Naive thymus-derived CD4-positive, alpha-beta T cell (primary cell): ENCODE measurements around the gene UCN3. TPM values are rescaled to one million over a fixed set of nuclear protein-coding genes. Genes with fewer than 3 reads are reported as not detected.
"Not testable (repeated sequence)": the region's sequence is repeated elsewhere in the genome, so short reads cannot be mapped to it uniquely, and the experiment has no call there.

Experiments used
- ATAC-seq: fragments of 150-1000 bp; cut with Tn5 transposase; 2 replicates; pipeline ENCODE4 v1.10.0; 2021; ENCODE audit warnings: mild to moderate bottlenecking, moderate library complexity
- CTCF ChIA-PET: fragments of 350-600 bp; sonication (Branson Sonifier 250); formaldehyde crosslinking; loops from one replicate; lab custom pipeline; 2021; ENCODE audit warnings: antibody characterized with exemption; lab: Charles Lee
- POLR2A ChIA-PET: fragments of 350-600 bp; sonication (Branson Sonifier 250); formaldehyde crosslinking; loops from one replicate; lab custom pipeline; 2021; ENCODE audit warnings: antibody characterized with exemption, inconsistent platforms; lab: Charles Lee
- DNase-seq, 9 donors: peaks; one replicate each; pipeline versions ENCODE4 v3.0.0 to v3.0.0-alpha.2; 2020 to 2022; ENCODE audit warnings: mixed read lengths in 1 of 9
- H3K27ac ChIP-seq: one replicate; pipeline ENCODE4 v1.7.0; 2013; ENCODE audit warnings: mild to moderate bottlenecking, low read depth, low read length, moderate library complexity
- H3K27me3 ChIP-seq, 2 donors: one replicate each; pipeline ENCODE4 v1.7.0; 2013; ENCODE audit warnings: low read length in 2 of 2, mild to moderate bottlenecking in 2 of 2, moderate library complexity in 2 of 2; ENCODE audit not compliant: control insufficient read depth in 2 of 2, insufficient read depth in 2 of 2
- H3K36me3 ChIP-seq, 3 experiments: 1 replicate in 2 of 3; 2 replicates in 1 of 3; pipeline ENCODE4 v1.7.0; 2013; ENCODE audit warnings: low read length in 3 of 3, mild to moderate bottlenecking in 3 of 3, moderate library complexity in 1 of 3; ENCODE audit not compliant: insufficient read depth in 3 of 3, control insufficient read depth in 2 of 3
- H3K4me1 ChIP-seq, 2 donors: one replicate each; pipeline ENCODE4 v1.7.0; 2013; ENCODE audit warnings: low read length in 2 of 2, mild to moderate bottlenecking in 2 of 2, moderate library complexity in 1 of 2; ENCODE audit not compliant: control insufficient read depth in 2 of 2, insufficient read depth in 2 of 2
- H3K4me3 ChIP-seq: 2 replicates; pipeline ENCODE4 v1.7.0; 2013; ENCODE audit warnings: mild to moderate bottlenecking, low read length
- H3K9me3 ChIP-seq, 3 experiments: 1 replicate in 2 of 3; 2 replicates in 1 of 3; pipeline ENCODE4 v1.7.0; 2013; ENCODE audit warnings: low read length in 3 of 3; ENCODE audit not compliant: control insufficient read depth in 2 of 3
- H3K27ac Mint-ChIP-seq, 9 donors: one replicate each; pipeline ENCODE4 v1.8.0; 2020 to 2022; ENCODE audit warnings: mixed read lengths in 9 of 9, mild to moderate bottlenecking in 8 of 9, moderate library complexity in 5 of 9, inconsistent platforms in 2 of 9
- H3K27me3 Mint-ChIP-seq, 5 donors: one replicate each; pipeline ENCODE4 v1.8.0; 2021 to 2022; ENCODE audit warnings: mixed read lengths in 5 of 5, mild to moderate bottlenecking in 1 of 5
- H3K36me3 Mint-ChIP-seq, 5 donors: one replicate each; pipeline ENCODE4 v1.8.0; 2020 to 2022; ENCODE audit warnings: mixed read lengths in 5 of 5, mild to moderate bottlenecking in 3 of 5, inconsistent platforms in 1 of 5
- H3K4me1 Mint-ChIP-seq, 7 donors: one replicate each; pipeline ENCODE4 v1.8.0; 2020 to 2022; ENCODE audit warnings: mixed read lengths in 7 of 7, mild to moderate bottlenecking in 3 of 7, inconsistent platforms in 1 of 7
- H3K4me3 Mint-ChIP-seq, 10 donors: one replicate each; pipeline ENCODE4 v1.8.0; 2020 to 2022; ENCODE audit warnings: mild to moderate bottlenecking in 10 of 10, mixed read lengths in 10 of 10, moderate library complexity in 6 of 10, inconsistent platforms in 2 of 10
- H3K9me3 Mint-ChIP-seq, 11 donors: one replicate each; pipeline ENCODE4 v1.8.0; 2020 to 2022; ENCODE audit warnings: mixed read lengths in 11 of 11, mild to moderate bottlenecking in 4 of 11, inconsistent platforms in 1 of 11, moderate library complexity in 1 of 11
- intact Hi-C, 2 donors: fragments of 100-400 bp; cut with micrococcal nuclease; formaldehyde crosslinking; loops; one replicate each; pipeline ENCODE4 v1.15.1; 2023
- polyA plus RNA-seq, 2 donors: library from polyadenylated mRNA; unstranded; fragments of 300-500 nt; fragmentation: Illumina TruSeq; gene quantifications; one replicate each; pipeline ENCODE4 v1.2.3, GENCODE V29; 2021
- total RNA-seq, 6 experiments: library from RNA in 5 of 6; stranded (reverse) in 5 of 6; gene quantifications; 1 replicate in 5 of 6; 2 replicates in 1 of 6; pipeline ENCODE4 v1.2.3 and lab custom pipeline; 2021 to 2026

UCN3 gene
- total and polyA plus RNA-seq, 7 experiments from 2014 or later, result not detected

GRCh38 chr10:5370493-5371352, 6.0 kb downstream of the UCN3 start:
- H3K4me3 Mint-ChIP-seq, result no peak overlapping the region
- H3K9me3 Mint-ChIP-seq, result peaks cover 0 to 15% (median 0%) of the 10 kb centered on the region in 11 donors
- H3K4me3 ChIP-seq, result no peak overlapping the region
- ChIA-PET POLR2A (no interaction called here), CTCF (no interaction called here)
- H3K36me3 ChIP-seq, result no peaks in the 10 kb centered on the region
- H3K27me3 ChIP-seq, result no peaks in the 10 kb centered on the region
- H3K27me3 Mint-ChIP-seq, result peaks cover 0 to 16% (median 1%) of the 10 kb centered on the region in 5 donors
- H3K4me1 ChIP-seq, result no peaks in the 10 kb centered on the region
- no peak overlapping the region for H3K27ac ChIP-seq
- DNase-seq (no peak), ATAC-seq (no peak)
- peaks cover 0 to 4% (median 0%) of the 10 kb centered on the region in 7 donors for H3K4me1 Mint-ChIP-seq
- peaks cover 0 to 7% (median 0%) of the 10 kb centered on the region in 3 experiments for H3K9me3 ChIP-seq
- peak overlapping the region in 6 of 9 donors; percentile 3 to 83 (median 46) for H3K27ac Mint-ChIP-seq
- intact Hi-C loops, result no loop called here
- H3K36me3 Mint-ChIP-seq, result no peaks in the 10 kb centered on the region

GRCh38 chr10:5373307-5373706, 8.5 kb downstream of the UCN3 start:
- no peak overlapping the region for H3K27ac Mint-ChIP-seq
- peaks cover 0 to 4% (median 0%) of the 10 kb centered on the region in 5 donors for H3K27me3 Mint-ChIP-seq
- no peaks in the 10 kb centered on the region for H3K27me3 ChIP-seq
- intact Hi-C loops, result no loop called here
- ChIA-PET POLR2A (no interaction called here), CTCF (no interaction called here)
- no peaks in the 10 kb centered on the region for H3K36me3 ChIP-seq
- DNase-seq (no peak), ATAC-seq (no peak)
- H3K9me3 ChIP-seq, result peaks cover 0 to 7% (median 0%) of the 10 kb centered on the region in 3 experiments
- H3K36me3 Mint-ChIP-seq, result no peaks in the 10 kb centered on the region
- H3K4me1 Mint-ChIP-seq, result peaks cover 0 to 4% (median 0%) of the 10 kb centered on the region in 7 donors
- H3K4me1 ChIP-seq, result no peaks in the 10 kb centered on the region
- H3K4me3 Mint-ChIP-seq, result no peak overlapping the region
- H3K9me3 Mint-ChIP-seq, result peaks cover 0 to 15% (median 0%) of the 10 kb centered on the region in 11 donors
- no peak overlapping the region for H3K27ac ChIP-seq
- no peak overlapping the region for H3K4me3 ChIP-seq

- Histone ChIP-seq H3K4me1 (no peaks in the 10 kb centered on the region), H3K4me3 (no peak overlapping the region), H3K9me3 (peaks cover 0 to 7% (median 0%) of the 10 kb centered on the region in 3 experiments), H3K27ac (no peak overlapping the region), H3K36me3 (no peaks in the 10 kb centered on the region), H3K27me3 (no peaks in the 10 kb centered on the region)
- Mint-ChIP-seq H3K4me3 (no peak overlapping the region), H3K9me3 (peaks cover 0 to 15% (median 1%) of the 10 kb centered on the region in 11 donors), H3K36me3 (no peaks in the 10 kb centered on the region), H3K27ac (peak overlapping the region in 1 of 9 donors; percentile 30), H3K27me3 (peaks cover 0 to 4% (median 0%) of the 10 kb centered on the region in 5 donors), H3K4me1 (peaks cover 0 to 4% (median 0%) of the 10 kb centered on the region in 7 donors)
- ChIA-PET CTCF (no interaction called here), POLR2A (no interaction called here)
- no peak for ATAC-seq
- intact Hi-C loops, result no loop called here
- DNase-seq, result no peak
Observed at GRCh38 chr10:5373891-5374611, 9.3 kb downstream of the UCN3 start.

GRCh38 chr10:5376450-5376849, 11.7 kb downstream of the UCN3 start:
- Mint-ChIP-seq H3K4me1 (peaks cover 0 to 4% (median 0%) of the 10 kb centered on the region in 7 donors), H3K9me3 (peaks cover 0 to 6% (median 3%) of the 10 kb centered on the region in 11 donors), H3K36me3 (no peaks in the 10 kb centered on the region), H3K27ac (no peak overlapping the region), H3K4me3 (no peak overlapping the region), H3K27me3 (peaks cover 0 to 6% (median 0%) of the 10 kb centered on the region in 5 donors)
- no peaks in the 10 kb centered on the region for H3K9me3 ChIP-seq
- ATAC-seq (no peak), DNase-seq (no peak)
- no peak overlapping the region for H3K4me3 ChIP-seq
- ChIA-PET POLR2A (no interaction called here), CTCF (no interaction called here)
- H3K27me3 ChIP-seq, result no peaks in the 10 kb centered on the region
- H3K27ac ChIP-seq, result no peak overlapping the region
- H3K36me3 ChIP-seq, result no peaks in the 10 kb centered on the region
- intact Hi-C loops, result no loop called here
- no peaks in the 10 kb centered on the region for H3K4me1 ChIP-seq

GRCh38 chr10:5379202-5379601, 14.4 kb downstream of the UCN3 start:
- not testable (repeated sequence) for H3K27ac Mint-ChIP-seq, H3K9me3 Mint-ChIP-seq

GRCh38 chr10:5380395-5380794, 15.6 kb downstream of the UCN3 start:
- H3K27me3 Mint-ChIP-seq, H3K4me3 ChIP-seq, H3K36me3 Mint-ChIP-seq, H3K9me3 ChIP-seq, ATAC-seq, H3K9me3 Mint-ChIP-seq, H3K36me3 ChIP-seq, H3K27me3 ChIP-seq, H3K4me1 ChIP-seq, H3K27ac ChIP-seq, H3K4me1 Mint-ChIP-seq, H3K27ac Mint-ChIP-seq, DNase-seq, intact Hi-C loops, H3K4me3 Mint-ChIP-seq: not testable (repeated sequence)
- ChIA-PET POLR2A (interaction anchor here (0.6 to 1.1 kb wide), 2 partner anchors 85 to 96 kb away, joined by 3 to 7 read pairs; no protein-coding TSS in a partner anchor), CTCF (interaction anchor here (0.6 to 2.2 kb wide), 4 partner anchors 52 to 565 kb away, joined by 3 to 14 read pairs (median 4); no protein-coding TSS in a partner anchor)

More at GRCh38 chr10:5379202-5379601, 14.4 kb downstream of the UCN3 start:
- H3K36me3 Mint-ChIP-seq, H3K27me3 Mint-ChIP-seq, ATAC-seq, DNase-seq, H3K9me3 ChIP-seq, H3K27me3 ChIP-seq, intact Hi-C loops, H3K4me3 ChIP-seq, H3K36me3 ChIP-seq, H3K27ac ChIP-seq, H3K4me3 Mint-ChIP-seq, H3K4me1 ChIP-seq, H3K4me1 Mint-ChIP-seq: not testable (repeated sequence)
- ChIA-PET POLR2A (interaction anchor here (0.5 kb wide), 1 partner anchor 22 kb away, joined by 3 read pairs; no protein-coding TSS in a partner anchor), CTCF (interaction anchor here (0.7 to 2.2 kb wide), 4 partner anchors 11 to 529 kb away, joined by 3 to 14 read pairs (median 3); no protein-coding TSS in a partner anchor)
